H1 (cell line): ENCODE results near the gene TAS1R3. TPM values are rescaled to one million over a fixed set of nuclear protein-coding genes. Genes with fewer than 3 reads are reported as not detected.

Experiments
- CTBP2 ChIP-seq: IDR thresholded peaks from 2 replicates; pipeline ENCODE4 v1.7.0; 2011; ENCODE audit warnings: borderline replicate concordance, mild to moderate bottlenecking, moderate library complexity, mixed read lengths, low read length; ENCODE audit not compliant: insufficient read depth, insufficient read length
- HDAC2 ChIP-seq, 2 experiments: fragments of 300-600 bp in 1 of 2; sonication (generic) in 1 of 2; IDR thresholded peaks; 2 replicates each; pipeline ENCODE4 v1.6.1; 2011 to 2012; ENCODE audit warnings: low read depth in 2 of 2, low read length in 2 of 2, mild to moderate bottlenecking in 2 of 2, moderate library complexity in 2 of 2, borderline replicate concordance in 1 of 2, inconsistent platforms in 1 of 2
- RFX5 ChIP-seq: IDR thresholded peaks from 2 replicates; pipeline ENCODE4 v1.6.1; 2011; ENCODE audit warnings: low read depth, low read length, improper control_type of control experiment, borderline replicate concordance
- SIN3A ChIP-seq, 2 experiments: IDR thresholded peaks in 1 of 2; conservative IDR thresholded peaks in 1 of 2; 2 replicates each; pipeline ENCODE4 v1.6.1; 2011 to 2012; ENCODE audit warnings: low read length in 2 of 2, improper control_type of control experiment in 1 of 2, low read depth in 1 of 2, mild to moderate bottlenecking in 1 of 2
- USF2 ChIP-seq: IDR thresholded peaks from 2 replicates; pipeline ENCODE4 v1.6.1; 2011; ENCODE audit warnings: low read length, improper control_type of control experiment
- ZNF274 ChIP-seq: IDR thresholded peaks from 2 replicates; pipeline ENCODE4 v1.7.0; 2012; ENCODE audit warnings: low read length, borderline replicate concordance; ENCODE audit errors: extremely low read depth
- polyA plus RNA-seq, 7 experiments: library from polyadenylated mRNA; depleted of rRNA in 3 of 7; stranded (reverse) in 5 of 7; unstranded in 2 of 7; fragments of >200 nt in 5 of 7; fragments of 200-250 nt in 2 of 7; gene quantifications; 1 replicate in 5 of 7; 2 replicates in 1 of 7; 4 replicates in 1 of 7; pipeline versions ENCODE4 v1.2.1 to v1.2.3, GENCODE V29; 2011 to 2013; ENCODE audit warnings: missing spikeins in 2 of 7, mixed read lengths in 2 of 7
- total RNA-seq: library from RNA; stranded (reverse); fragmentation: NEBNext Ultra II Directional; extraction: Animal tissue kit (Norgen Biotek cat#: 25700); gene quantifications from 2 replicates; pipeline ENCODE4 v1.2.1, GENCODE V29; 2021

TAS1R3 gene
- total and polyA plus RNA-seq, 2 of the 8 experiments (the other 6 are each of a cell fraction or from before 2014, with no cell fraction given), result 0.03 to 0.19 TPM

- TF ChIP-seq RFX5 (no peak), ZNF274 (no peak), SIN3A (conservative IDR thresholded peaks at IDR 0.05 in 1 of 2, IDR thresholded peaks at IDR 0.05 in 1 of 2; ENCODE audit: low read depth in 1 of 2, low read length in 2 of 2) (no peak), CTBP2 (no peak), HDAC2 (IDR thresholded peaks at IDR 0.05; ENCODE audit: borderline replicate concordance in 1 of 2, low read depth in 2 of 2, low read length in 2 of 2) (no peak), USF2 (no peak)
Measured at GRCh38 chr1:1320666-1321448, 10.2 kb upstream of the TAS1R3 start (continued).
